GM19238 (cell line): ENCODE data around the gene FXR1.
A peak's percentile ranks its signal among the peaks of the same experiment; 100 is the strongest.
"Not testable (repeated sequence)": the region's sequence is repeated elsewhere in the genome, so short reads cannot be mapped to it uniquely, and the experiment has no call there.

Experiments used
- DNase-seq: peaks from one replicate; pipeline ENCODE4 v3.0.0; 2011; ENCODE audit warnings: low spot score; ENCODE audit not compliant: insufficient read length

FXR1 gene

GRCh38 chr3:180912304-180913296, at the start of gene FXR1:
Gene FXR1, plus strand, starts transcription at chr3:180912670. Its CDS starts 16 bp downstream, at chr3:180912686.
- peak; percentile 71 for DNase-seq

GRCh38 chr3:180870008-180870699, 42.3 kb upstream of the FXR1 start:
- DNase-seq = no peak

GRCh38 chr3:180871901-180872300, 40.6 kb upstream of the FXR1 start:
- DNase-seq = no peak

- not testable (repeated sequence) for DNase-seq
Measured at GRCh38 chr3:180872430-180872829, 40.0 kb upstream of the FXR1 start.

GRCh38 chr3:180875124-180875698, 37.3 kb upstream of the FXR1 start:
- no peak for DNase-seq

GRCh38 chr3:180881065-180881801, 31.2 kb upstream of the FXR1 start:
- no peak for DNase-seq

- no peak for DNase-seq
Measured at GRCh38 chr3:180882115-180882514, 30.4 kb upstream of the FXR1 start.

- DNase-seq = no peak
Measured at GRCh38 chr3:180888992-180889560, 23.4 kb upstream of the FXR1 start.

- DNase-seq = no peak
Measured at GRCh38 chr3:180898572-180898971, 13.9 kb upstream of the FXR1 start.

GRCh38 chr3:180909369-180910127, 2.9 kb upstream of the FXR1 start:
- DNase-seq = no peak

GRCh38 chr3:180910823-180911222, 1.6 kb upstream of the FXR1 start:
- no peak for DNase-seq

GRCh38 chr3:180911876-180912303, 580 bp upstream of the FXR1 start:
- DNase-seq = no peak

- no peak for DNase-seq
Measured at GRCh38 chr3:180913581-180914404, 1.3 kb downstream of the FXR1 start.

- no peak for DNase-seq
Measured at GRCh38 chr3:180918542-180918941, 6.1 kb downstream of the FXR1 start.

- DNase-seq = no peak
Measured at GRCh38 chr3:180922242-180922641, 9.8 kb downstream of the FXR1 start.

GRCh38 chr3:180923561-180923960, 11.1 kb downstream of the FXR1 start:
- no peak for DNase-seq

GRCh38 chr3:180926526-180926925, 14.1 kb downstream of the FXR1 start:
- no peak for DNase-seq

- no peak for DNase-seq
Measured at GRCh38 chr3:180929376-180929775, 16.9 kb downstream of the FXR1 start.

GRCh38 chr3:180930526-180930925, 18.1 kb downstream of the FXR1 start:
- DNase-seq = no peak
